GM12891 (cell line): Measurements from ENCODE around the gene RDM1.
A peak's percentile ranks its signal among the peaks of the same experiment; 100 is the strongest.

Experiments
- DNase-seq: peaks from one replicate; pipeline ENCODE4 v3.0.0; 2011; ENCODE audit warnings: low spot score; ENCODE audit not compliant: insufficient read length
- FAIRE-seq: peaks from 2 replicates; lab custom pipeline; 2011; peaks lifted over from hg19 to GRCh38; lab: Jason Lieb, UNC
- PAX5 ChIP-seq: IDR thresholded peaks from 2 replicates; pipeline ENCODE4 v1.6.1; 2011; ENCODE audit warnings: low read length, moderate library complexity, mild to moderate bottlenecking; ENCODE audit not compliant: insufficient read depth, severe bottlenecking
- POLR2A ChIP-seq: IDR thresholded peaks from 2 replicates; pipeline ENCODE4 v1.6.1; 2011; ENCODE audit warnings: low read depth, low read length, control low read depth
- POLR2AphosphoS5 ChIP-seq: IDR thresholded peaks from 2 replicates; pipeline ENCODE4 v1.6.1; 2011; ENCODE audit warnings: low read depth, low read length, control low read depth
- POU2F2 ChIP-seq: IDR thresholded peaks from 2 replicates; pipeline ENCODE4 v1.6.1; 2011; ENCODE audit warnings: low read depth, mild to moderate bottlenecking, control low read depth, low read length, moderate library complexity
- SPI1 ChIP-seq: IDR thresholded peaks from 2 replicates; pipeline ENCODE4 v1.6.1; 2011; ENCODE audit warnings: low read depth, low read length, control low read depth
- TAF1 ChIP-seq: IDR thresholded peaks from 2 replicates; pipeline ENCODE4 v1.6.1; 2011; ENCODE audit warnings: low read depth, low read length, control low read depth

The RDM1 gene

GRCh38 chr17:35891269-35891668, 39.3 kb downstream of the RDM1 start:
- FAIRE-seq, result no peak
- no peak for DNase-seq

GRCh38 chr17:35890774-35891155, 39.8 kb downstream of the RDM1 start:
- no peak for FAIRE-seq
- no peak for TF ChIP-seq TAF1
- TF ChIP-seq SPI1, result no peak
- no peak for TF ChIP-seq POU2F2
- no peak for TF ChIP-seq POLR2AphosphoS5
- no peak for TF ChIP-seq POLR2A
- TF ChIP-seq PAX5, result no peak
- no peak for DNase-seq

More at GRCh38 chr17:35891269-35891668, 39.3 kb downstream of the RDM1 start:
- TF ChIP-seq SPI1 (no peak), POLR2A (no peak), TAF1 (no peak), POLR2AphosphoS5 (no peak), POU2F2 (no peak), PAX5 (no peak)

GRCh38 chr17:35889818-35890773, 40.5 kb downstream of the RDM1 start:
- DNase-seq (no peak), FAIRE-seq (no peak)
- TF ChIP-seq POLR2A, result no peak
- TF ChIP-seq PAX5, result no peak
- TF ChIP-seq POU2F2, result no peak
- no peak for TF ChIP-seq TAF1
- no peak for TF ChIP-seq POLR2AphosphoS5
- no peak for TF ChIP-seq SPI1

GRCh38 chr17:35889241-35889640, 41.3 kb downstream of the RDM1 start:
- DNase-seq, result no peak
- TF ChIP-seq POLR2AphosphoS5, result no peak
- no peak for TF ChIP-seq SPI1
- TF ChIP-seq PAX5, result no peak
- TF ChIP-seq POLR2A, result no peak
- no peak for TF ChIP-seq TAF1
- no peak for TF ChIP-seq POU2F2
- no peak for FAIRE-seq

- no peak for FAIRE-seq
- TF ChIP-seq PAX5 (no peak), POLR2A (peak; percentile 98), SPI1 (0 out of 2 replicates have a peak, but pooled peaks have one; percentile 4), POLR2AphosphoS5 (peak; percentile 98), TAF1 (peak; percentile 59), POU2F2 (0 out of 2 replicates have a peak, but pooled peaks have one; percentile 72)
- peak; percentile 67 for DNase-seq
Measured at GRCh38 chr17:35879773-35880654, 50.6 kb downstream of the RDM1 start, which contains the start of gene CCL5. Gene CCL5, minus strand, starts transcription at chr17:35880360.

- DNase-seq, result no peak
- no peak for FAIRE-seq
- TF ChIP-seq SPI1 (no peak), POU2F2 (no peak), POLR2AphosphoS5 (no peak), TAF1 (no peak), POLR2A (no peak), PAX5 (no peak)
Measured at GRCh38 chr17:35878361-35878760, 52.2 kb downstream of the RDM1 start.

GRCh38 chr17:35877345-35878029, 53.1 kb downstream of the RDM1 start:
- DNase-seq, result no peak
- no peak for TF ChIP-seq SPI1
- TF ChIP-seq POLR2A, result no peak
- TF ChIP-seq PAX5, result no peak
- TF ChIP-seq POLR2AphosphoS5, result no peak
- no peak for TF ChIP-seq TAF1
- TF ChIP-seq POU2F2, result no peak
- FAIRE-seq, result no peak

DNA sequence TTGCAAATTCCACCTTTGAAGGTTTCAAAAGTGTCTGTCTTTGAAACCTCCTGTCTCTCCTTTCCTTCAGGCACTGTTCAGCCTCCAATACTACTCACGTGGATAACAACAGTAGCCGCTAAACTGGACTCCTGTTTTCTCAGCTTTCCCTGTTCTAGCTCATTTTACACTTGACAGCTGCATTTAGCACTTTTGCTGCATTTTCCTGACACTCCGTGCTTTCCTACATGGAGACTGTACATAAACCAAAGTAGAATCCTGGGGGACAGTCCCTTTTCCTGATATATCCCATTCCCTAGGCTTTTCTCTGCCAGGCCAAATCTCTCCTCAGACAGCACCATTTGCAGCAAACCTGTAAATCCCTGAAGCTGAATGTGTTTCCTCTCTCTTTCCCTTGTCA, 54.0 kb downstream of the RDM1 start:
- FAIRE-seq (no peak), DNase-seq (no peak)
- TF ChIP-seq POLR2A (no peak), POU2F2 (no peak), TAF1 (no peak), PAX5 (no peak), SPI1 (no peak), POLR2AphosphoS5 (no peak)

GRCh38 chr17:35875800-35876139, 54.8 kb downstream of the RDM1 start:
- no peak for TF ChIP-seq PAX5
- TF ChIP-seq SPI1, result peak; percentile 67; the same call in 1 of the 2 replicates
- TF ChIP-seq POLR2A, result no peak
- TF ChIP-seq TAF1, result no peak
- DNase-seq (no peak), FAIRE-seq (no peak)
